ENCODE results near the gene EFHD1.

The EFHD1 gene

DNA sequence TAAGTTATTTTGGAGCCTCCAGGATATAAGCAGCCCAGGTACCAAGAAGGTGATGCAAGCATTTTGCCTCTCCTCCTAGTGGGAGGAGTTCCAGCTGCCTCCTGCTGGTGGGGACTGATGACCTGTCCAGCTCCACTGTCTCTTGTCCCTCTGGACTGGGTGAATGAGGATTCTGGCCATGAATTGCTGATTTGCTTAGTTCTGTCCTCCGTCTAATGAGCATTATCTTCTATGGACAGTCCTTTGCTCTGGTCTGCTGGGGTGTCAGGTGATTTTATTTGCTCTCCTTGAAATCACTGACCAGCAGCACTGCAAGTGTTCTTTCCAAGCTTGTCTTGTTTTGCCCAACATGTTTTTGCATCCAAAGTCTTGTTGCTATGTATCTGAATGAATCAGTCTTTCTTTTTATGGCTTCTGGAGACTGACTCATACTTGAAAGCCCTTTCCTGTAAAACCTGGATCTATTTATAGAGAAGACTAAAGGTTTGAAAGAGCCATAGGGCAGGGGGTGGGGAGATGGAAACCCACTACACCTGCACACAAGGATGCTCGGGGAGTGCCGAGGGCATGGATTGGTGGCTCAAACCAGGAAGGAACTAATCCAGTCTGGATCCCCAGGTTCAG, 40.5 kb upstream of the EFHD1 start:
- no peak overlapping the region for H3K4me3 ChIP-seq (ENCODE audit: low read depth, low read length)
- TF ChIP-seq CTCF (IDR thresholded peaks at IDR 0.05; ENCODE audit: low read depth, low read length), result no peak

- H3K4me3 ChIP-seq (ENCODE audit: low read depth, low read length), result no peak overlapping the region
Measured at GRCh38 chr2:232593982-232594381, 39.4 kb upstream of the EFHD1 start.

GRCh38 chr2:232597362-232598079, 35.9 kb upstream of the EFHD1 start:
- TF ChIP-seq CTCF (IDR thresholded peaks at IDR 0.05; ENCODE audit: low read depth, low read length), result no peak
- H3K4me3 ChIP-seq (ENCODE audit: low read depth, low read length), result no peak overlapping the region

More at GRCh38 chr2:232593982-232594381, 39.4 kb upstream of the EFHD1 start:
- TF ChIP-seq CTCF (IDR thresholded peaks at IDR 0.05; ENCODE audit: low read depth, low read length), result no peak

GRCh38 chr2:232598293-232598692, 35.1 kb upstream of the EFHD1 start:
- no peak overlapping the region for H3K4me3 ChIP-seq (ENCODE audit: low read depth, low read length)
- TF ChIP-seq CTCF (IDR thresholded peaks at IDR 0.05; ENCODE audit: low read depth, low read length), result no peak

DNA sequence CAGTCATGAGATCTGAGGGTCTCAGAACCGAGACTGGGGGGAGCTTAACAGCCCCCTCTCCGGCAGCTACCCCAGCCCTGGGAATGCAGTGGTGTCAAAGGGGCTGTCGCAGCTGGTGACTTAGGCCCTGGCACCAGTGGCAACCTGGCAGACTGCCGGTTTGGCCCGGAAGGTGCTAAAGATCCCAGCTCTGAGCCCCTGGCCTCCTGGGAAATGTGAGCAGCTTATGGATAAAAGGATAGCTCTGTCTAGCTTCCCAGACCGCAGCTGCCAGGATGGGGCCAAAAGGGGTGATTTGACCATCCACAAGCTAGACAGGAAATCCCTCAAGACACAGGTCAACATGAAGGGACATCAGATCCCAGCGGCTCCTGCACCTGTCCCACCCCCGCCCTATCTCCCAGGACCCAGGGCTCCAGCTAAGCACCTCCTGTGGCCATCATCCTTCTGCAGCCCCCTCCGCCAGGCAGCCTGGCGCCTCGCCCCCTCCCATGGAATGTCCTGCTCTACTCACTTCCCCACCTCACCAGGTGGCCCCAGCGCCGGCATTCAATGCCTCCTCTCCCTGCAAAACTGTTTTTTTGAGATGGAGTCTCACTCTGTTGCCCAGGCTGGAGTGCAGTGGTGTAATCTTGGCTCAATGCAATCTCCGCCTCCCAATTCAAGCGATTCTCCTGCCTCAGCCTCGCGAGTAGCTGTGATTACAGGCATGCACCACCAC, 33.2 kb upstream of the EFHD1 start:
- no peak for TF ChIP-seq CTCF (IDR thresholded peaks at IDR 0.05; ENCODE audit: low read depth, low read length)
- no peak overlapping the region for H3K4me3 ChIP-seq (ENCODE audit: low read depth, low read length)

- no peak overlapping the region for H3K4me3 ChIP-seq (ENCODE audit: low read depth, low read length)
- TF ChIP-seq CTCF (IDR thresholded peaks at IDR 0.05; ENCODE audit: low read depth, low read length), result no peak
Measured at GRCh38 chr2:232603283-232603682, 30.1 kb upstream of the EFHD1 start.

GRCh38 chr2:232604535-232604934, 28.9 kb upstream of the EFHD1 start:
- H3K4me3 ChIP-seq (ENCODE audit: low read depth, low read length), result no peak overlapping the region
- TF ChIP-seq CTCF (IDR thresholded peaks at IDR 0.05; ENCODE audit: low read depth, low read length), result no peak
